ENCODE results near the gene RNF121. TPM values are rescaled to one million over a fixed set of nuclear protein-coding genes. Genes with fewer than 3 reads are reported as not detected.

The RNF121 gene
- total and polyA plus RNA-seq, 2 of the 8 experiments (the other 6 are each of a cell fraction or from before 2014, with no cell fraction given) = 39.7 to 51.6 TPM

DNA sequence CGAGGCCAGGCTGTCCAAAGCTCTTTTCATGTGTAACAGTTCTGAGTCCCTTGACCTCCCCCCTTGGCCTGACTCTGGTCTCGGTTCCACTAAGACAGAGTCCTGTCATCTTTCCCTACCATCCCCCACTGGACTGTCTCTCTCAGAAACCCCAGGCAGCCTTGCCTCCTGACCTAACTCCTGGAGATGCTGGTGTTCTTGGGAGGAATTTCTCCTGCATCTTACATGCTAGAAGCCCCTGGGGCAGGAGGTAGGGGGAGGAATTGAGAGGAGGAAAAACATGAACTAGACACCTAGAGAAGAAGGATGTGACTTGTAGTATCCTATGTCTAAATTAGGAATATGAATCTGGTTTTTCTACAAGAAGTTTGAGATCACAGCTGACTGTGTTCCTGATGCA is 69.2 kb downstream of the RNF121 start (continued):
- TF ChIP-seq, protein P1, sequence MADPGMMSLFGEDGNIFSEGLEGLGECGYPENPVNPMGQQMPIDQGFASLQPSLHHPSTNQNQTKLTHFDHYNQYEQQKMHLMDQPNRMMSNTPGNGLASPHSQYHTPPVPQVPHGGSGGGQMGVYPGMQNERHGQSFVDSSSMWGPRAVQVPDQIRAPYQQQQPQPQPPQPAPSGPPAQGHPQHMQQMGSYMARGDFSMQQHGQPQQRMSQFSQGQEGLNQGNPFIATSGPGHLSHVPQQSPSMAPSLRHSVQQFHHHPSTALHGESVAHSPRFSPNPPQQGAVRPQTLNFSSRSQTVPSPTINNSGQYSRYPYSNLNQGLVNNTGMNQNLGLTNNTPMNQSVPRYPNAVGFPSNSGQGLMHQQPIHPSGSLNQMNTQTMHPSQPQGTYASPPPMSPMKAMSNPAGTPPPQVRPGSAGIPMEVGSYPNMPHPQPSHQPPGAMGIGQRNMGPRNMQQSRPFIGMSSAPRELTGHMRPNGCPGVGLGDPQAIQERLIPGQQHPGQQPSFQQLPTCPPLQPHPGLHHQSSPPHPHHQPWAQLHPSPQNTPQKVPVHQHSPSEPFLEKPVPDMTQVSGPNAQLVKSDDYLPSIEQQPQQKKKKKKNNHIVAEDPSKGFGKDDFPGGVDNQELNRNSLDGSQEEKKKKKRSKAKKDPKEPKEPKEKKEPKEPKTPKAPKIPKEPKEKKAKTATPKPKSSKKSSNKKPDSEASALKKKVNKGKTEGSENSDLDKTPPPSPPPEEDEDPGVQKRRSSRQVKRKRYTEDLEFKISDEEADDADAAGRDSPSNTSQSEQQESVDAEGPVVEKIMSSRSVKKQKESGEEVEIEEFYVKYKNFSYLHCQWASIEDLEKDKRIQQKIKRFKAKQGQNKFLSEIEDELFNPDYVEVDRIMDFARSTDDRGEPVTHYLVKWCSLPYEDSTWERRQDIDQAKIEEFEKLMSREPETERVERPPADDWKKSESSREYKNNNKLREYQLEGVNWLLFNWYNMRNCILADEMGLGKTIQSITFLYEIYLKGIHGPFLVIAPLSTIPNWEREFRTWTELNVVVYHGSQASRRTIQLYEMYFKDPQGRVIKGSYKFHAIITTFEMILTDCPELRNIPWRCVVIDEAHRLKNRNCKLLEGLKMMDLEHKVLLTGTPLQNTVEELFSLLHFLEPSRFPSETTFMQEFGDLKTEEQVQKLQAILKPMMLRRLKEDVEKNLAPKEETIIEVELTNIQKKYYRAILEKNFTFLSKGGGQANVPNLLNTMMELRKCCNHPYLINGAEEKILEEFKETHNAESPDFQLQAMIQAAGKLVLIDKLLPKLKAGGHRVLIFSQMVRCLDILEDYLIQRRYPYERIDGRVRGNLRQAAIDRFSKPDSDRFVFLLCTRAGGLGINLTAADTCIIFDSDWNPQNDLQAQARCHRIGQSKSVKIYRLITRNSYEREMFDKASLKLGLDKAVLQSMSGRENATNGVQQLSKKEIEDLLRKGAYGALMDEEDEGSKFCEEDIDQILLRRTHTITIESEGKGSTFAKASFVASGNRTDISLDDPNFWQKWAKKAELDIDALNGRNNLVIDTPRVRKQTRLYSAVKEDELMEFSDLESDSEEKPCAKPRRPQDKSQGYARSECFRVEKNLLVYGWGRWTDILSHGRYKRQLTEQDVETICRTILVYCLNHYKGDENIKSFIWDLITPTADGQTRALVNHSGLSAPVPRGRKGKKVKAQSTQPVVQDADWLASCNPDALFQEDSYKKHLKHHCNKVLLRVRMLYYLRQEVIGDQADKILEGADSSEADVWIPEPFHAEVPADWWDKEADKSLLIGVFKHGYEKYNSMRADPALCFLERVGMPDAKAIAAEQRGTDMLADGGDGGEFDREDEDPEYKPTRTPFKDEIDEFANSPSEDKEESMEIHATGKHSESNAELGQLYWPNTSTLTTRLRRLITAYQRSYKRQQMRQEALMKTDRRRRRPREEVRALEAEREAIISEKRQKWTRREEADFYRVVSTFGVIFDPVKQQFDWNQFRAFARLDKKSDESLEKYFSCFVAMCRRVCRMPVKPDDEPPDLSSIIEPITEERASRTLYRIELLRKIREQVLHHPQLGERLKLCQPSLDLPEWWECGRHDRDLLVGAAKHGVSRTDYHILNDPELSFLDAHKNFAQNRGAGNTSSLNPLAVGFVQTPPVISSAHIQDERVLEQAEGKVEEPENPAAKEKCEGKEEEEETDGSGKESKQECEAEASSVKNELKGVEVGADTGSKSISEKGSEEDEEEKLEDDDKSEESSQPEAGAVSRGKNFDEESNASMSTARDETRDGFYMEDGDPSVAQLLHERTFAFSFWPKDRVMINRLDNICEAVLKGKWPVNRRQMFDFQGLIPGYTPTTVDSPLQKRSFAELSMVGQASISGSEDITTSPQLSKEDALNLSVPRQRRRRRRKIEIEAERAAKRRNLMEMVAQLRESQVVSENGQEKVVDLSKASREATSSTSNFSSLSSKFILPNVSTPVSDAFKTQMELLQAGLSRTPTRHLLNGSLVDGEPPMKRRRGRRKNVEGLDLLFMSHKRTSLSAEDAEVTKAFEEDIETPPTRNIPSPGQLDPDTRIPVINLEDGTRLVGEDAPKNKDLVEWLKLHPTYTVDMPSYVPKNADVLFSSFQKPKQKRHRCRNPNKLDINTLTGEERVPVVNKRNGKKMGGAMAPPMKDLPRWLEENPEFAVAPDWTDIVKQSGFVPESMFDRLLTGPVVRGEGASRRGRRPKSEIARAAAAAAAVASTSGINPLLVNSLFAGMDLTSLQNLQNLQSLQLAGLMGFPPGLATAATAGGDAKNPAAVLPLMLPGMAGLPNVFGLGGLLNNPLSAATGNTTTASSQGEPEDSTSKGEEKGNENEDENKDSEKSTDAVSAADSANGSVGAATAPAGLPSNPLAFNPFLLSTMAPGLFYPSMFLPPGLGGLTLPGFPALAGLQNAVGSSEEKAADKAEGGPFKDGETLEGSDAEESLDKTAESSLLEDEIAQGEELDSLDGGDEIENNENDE (IDR thresholded peaks at IDR 0.05; ENCODE audit: insufficient replicate concordance, low read length) = no peak
- TF ChIP-seq SIX5 (IDR thresholded peaks at IDR 0.05; ENCODE audit: low read depth, low read length) = no peak
- TF ChIP-seq EP300 (IDR thresholded peaks at IDR 0.05; ENCODE audit: borderline replicate concordance in 1 of 2, low read depth in 2 of 2, low read length in 2 of 2) = no peak
- TF ChIP-seq TEAD4 (IDR thresholded peaks at IDR 0.05; ENCODE audit: low read depth, low read length) = no peak
- no peak for TF ChIP-seq EZH2 (IDR thresholded peaks at IDR 0.05; ENCODE audit: low read depth, low read length, severe bottlenecking)
- no peak for TF ChIP-seq HDAC2 (IDR thresholded peaks at IDR 0.05; ENCODE audit: borderline replicate concordance in 1 of 2, low read depth in 2 of 2, low read length in 2 of 2)
- no peak for TF ChIP-seq CBX5 (IDR thresholded peaks at IDR 0.05; ENCODE audit: low read depth, low read length)
- no peak for TF ChIP-seq TCF12 (IDR thresholded peaks at IDR 0.05; ENCODE audit: low read depth, low read length)
- TF ChIP-seq, protein P2, sequence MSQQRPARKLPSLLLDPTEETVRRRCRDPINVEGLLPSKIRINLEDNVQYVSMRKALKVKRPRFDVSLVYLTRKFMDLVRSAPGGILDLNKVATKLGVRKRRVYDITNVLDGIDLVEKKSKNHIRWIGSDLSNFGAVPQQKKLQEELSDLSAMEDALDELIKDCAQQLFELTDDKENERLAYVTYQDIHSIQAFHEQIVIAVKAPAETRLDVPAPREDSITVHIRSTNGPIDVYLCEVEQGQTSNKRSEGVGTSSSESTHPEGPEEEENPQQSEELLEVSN (IDR thresholded peaks at IDR 0.05) = no peak

Data from H1 (cell line).